ENCODE results near the gene GNB1. TPM values are rescaled to one million over a fixed set of nuclear protein-coding genes. Genes with fewer than 3 reads are reported as not detected.
A peak's percentile ranks its signal among the peaks of the same experiment; 100 is the strongest.

GNB1 gene
- total and polyA plus RNA-seq, 9 of the 15 experiments (the other 6 are each of a cell fraction or from before 2014, with no cell fraction given) = 34.3 to 388 (median 114) TPM

- TF ChIP-seq SMAD1 (IDR thresholded peaks at IDR 0.05; ENCODE audit: low read depth, low read length, partially characterized antibody) (no peak), KDM1A (IDR thresholded peaks at IDR 0.05) (peak in 1 of 2 experiments; percentile 26; a peak in 1 of 4 replicates), SOX6 (IDR thresholded peaks at IDR 0.05) (0 out of 2 replicates have a peak, but pooled peaks have one; percentile 14), FOXJ2 (tag; IDR thresholded peaks at IDR 0.05) (peak; percentile 77; the same call in 1 of the 2 replicates), ETV5 (CRISPR knock-in tag; IDR thresholded peaks at IDR 0.05; ENCODE audit: low read depth) (no peak), EP300 (IDR thresholded peaks at IDR 0.05; ENCODE audit: low read length) (peak; percentile 29; the same call in 1 of the 2 replicates), HINFP (tag; conservative IDR thresholded peaks at IDR 0.05; ENCODE audit: low read depth) (no peak), FUS (optimal IDR thresholded peaks at IDR 0.05; ENCODE audit: low read depth, low read length) (no peak), ZNF41 (CRISPR knock-in tag; conservative IDR thresholded peaks at IDR 0.05) (no peak), NFIC (IDR thresholded peaks at IDR 0.05) (peak; percentile 37; the same call in 1 of the 2 replicates), VEZF1 (CRISPR knock-in tag; IDR thresholded peaks at IDR 0.05) (no peak), MBD2 (IDR thresholded peaks at IDR 0.05; ENCODE audit: borderline replicate concordance, low read depth) (0 out of 2 replicates have a peak, but pooled peaks have one; percentile 15), MED1 (CRISPR knock-in tag; IDR thresholded peaks at IDR 0.05; ENCODE audit: borderline replicate concordance) (no peak), SLC30A9 (CRISPR knock-in tag; IDR thresholded peaks at IDR 0.05) (no peak), GATA2 (CRISPR knock-in tag; IDR thresholded peaks at IDR 0.05) (peak; percentile 59; the same call in 1 of the 2 replicates), MTA2 (IDR thresholded peaks at IDR 0.05; ENCODE audit: low read depth) (0 out of 2 replicates have a peak, but pooled peaks have one; percentile 22), LEF1 (IDR thresholded peaks at IDR 0.05) (no peak), ZNF384 (IDR thresholded peaks at IDR 0.05; ENCODE audit: low read depth, low read length) (no peak), RAD21 (CRISPR knock-in tag; conservative IDR thresholded peaks at IDR 0.05 in 1 of 2, IDR thresholded peaks at IDR 0.05 in 1 of 2) (0 out of 4 replicates have a peak, but pooled peaks of 1 of the 2 experiments have one; percentile 1), PRDM10 (IDR thresholded peaks at IDR 0.05; ENCODE audit: partially characterized antibody) (peak; percentile 24), PREB (CRISPR knock-in tag; IDR thresholded peaks at IDR 0.05) (no peak)
Observed at GRCh38 chr1:1847061-1847850, 43.6 kb downstream of the GNB1 start (continued).
